Activated T-helper 9 cell treated with anti-CD3 and anti-CD28 coated beads, Interleukin-2, amount 50 U/mL, for 16 hours (primary cell): ENCODE results near the gene ZFTA.
"Not testable (repeated sequence)": the region's sequence is repeated elsewhere in the genome, so short reads cannot be mapped to it uniquely, and the experiment has no call there.

Experiments used
- DNase-seq: peaks from one replicate; pipeline ENCODE4 v3.0.0-alpha.2; 2020; ENCODE audit warnings: low read depth

The ZFTA gene

DNA sequence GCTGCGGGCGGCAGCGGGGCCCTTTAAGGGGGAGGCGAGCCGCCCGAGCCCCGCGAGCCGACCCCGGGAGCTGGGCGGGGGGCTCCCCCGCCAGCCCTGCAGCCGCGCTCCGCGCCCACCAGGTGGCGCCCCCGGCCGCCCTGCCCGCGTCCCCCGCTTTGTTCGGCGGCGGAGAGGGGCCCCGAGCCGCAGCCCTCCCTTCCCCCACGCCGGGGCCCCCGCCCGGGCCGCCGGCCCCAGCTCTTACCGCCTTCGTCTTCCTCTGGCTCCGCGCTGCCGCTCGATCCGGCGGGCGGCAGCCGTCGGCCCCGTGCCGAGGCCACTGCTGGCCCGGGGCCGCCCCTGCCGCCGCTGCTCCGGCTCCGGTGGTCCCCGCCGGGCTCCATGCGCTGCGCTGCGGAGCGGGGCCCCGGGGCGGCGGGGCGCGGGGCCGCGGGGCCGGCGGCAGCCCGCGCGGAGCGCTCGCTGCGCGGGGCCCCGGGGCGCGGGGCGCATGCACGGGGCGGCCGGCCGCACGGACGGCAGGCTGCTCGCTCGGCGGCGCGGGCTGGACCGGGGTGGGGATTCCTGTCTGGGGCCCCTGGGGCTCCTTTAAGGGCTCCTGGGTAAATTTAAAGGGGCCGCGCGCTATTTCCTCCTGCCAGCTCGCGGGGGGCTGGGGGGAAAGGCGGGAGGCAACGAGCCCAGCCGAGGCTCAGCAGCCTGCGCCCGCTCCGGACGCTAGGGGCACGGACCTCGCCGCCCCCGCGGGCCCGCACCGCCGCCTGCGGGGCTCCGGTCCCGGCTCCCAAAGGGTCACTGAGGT, at the start of gene ZFTA:
ZFTA (minus strand) TSS at position 539 of the 805 bp plus-strand sequence; CDS start at position 386, 153 bp downstream.
- peak; percentile 33 for DNase-seq

DNA sequence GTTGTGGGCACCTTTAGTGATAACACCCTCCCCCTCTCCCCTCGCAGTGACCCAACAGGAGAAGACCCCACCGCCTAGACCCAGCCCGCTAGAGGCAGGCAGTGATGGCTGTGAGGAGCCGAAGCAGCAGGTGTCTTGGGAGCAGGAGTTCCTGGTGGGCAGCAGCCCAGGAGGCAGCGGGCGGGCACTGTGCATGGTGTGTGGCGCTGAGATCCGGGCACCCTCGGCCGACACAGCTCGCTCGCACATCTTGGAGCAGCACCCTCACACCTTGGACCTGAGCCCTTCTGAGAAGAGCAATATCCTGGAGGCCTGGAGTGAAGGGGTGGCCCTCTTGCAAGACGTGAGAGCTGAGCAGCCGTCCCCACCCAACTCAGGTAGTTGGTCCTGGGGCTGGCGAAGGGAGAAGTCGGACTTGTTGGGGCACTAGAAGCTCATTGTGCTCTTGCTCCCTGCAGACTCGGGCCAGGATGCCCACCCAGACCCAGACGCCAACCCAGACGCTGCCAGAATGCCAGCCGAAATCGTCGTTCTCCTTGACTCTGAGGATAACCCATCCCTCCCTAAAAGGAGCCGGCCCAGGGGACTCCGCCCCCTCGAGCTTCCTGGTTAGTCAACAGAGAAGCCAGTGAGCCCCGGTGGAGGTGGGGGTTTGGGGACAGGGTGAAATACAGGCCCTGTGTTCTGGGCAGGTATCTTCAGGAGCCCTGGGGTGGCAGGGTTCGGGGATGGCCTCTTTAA, 49.4 kb upstream of the ZFTA start:
- no peak for DNase-seq

DNA sequence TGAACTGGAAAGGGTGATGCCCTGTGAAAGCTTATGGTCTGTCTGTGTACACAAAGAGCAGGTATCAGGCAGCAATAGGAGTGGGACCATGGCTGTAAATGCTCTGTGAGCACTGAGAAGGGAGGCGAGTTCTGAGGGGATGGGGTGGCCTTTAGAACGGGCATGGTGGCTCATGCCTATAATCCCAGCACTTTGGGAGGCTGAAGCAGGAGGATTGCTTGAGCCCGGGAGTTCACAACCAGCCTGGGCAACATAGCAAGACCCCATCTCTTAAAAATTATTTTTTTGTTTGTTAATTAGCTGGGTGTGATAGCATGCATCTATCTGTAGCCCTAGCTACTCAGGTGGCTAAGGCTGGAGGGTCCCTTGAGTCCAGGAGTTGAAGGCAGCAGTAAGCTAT, 48.2 kb upstream of the ZFTA start:
- DNase-seq = no peak

DNA sequence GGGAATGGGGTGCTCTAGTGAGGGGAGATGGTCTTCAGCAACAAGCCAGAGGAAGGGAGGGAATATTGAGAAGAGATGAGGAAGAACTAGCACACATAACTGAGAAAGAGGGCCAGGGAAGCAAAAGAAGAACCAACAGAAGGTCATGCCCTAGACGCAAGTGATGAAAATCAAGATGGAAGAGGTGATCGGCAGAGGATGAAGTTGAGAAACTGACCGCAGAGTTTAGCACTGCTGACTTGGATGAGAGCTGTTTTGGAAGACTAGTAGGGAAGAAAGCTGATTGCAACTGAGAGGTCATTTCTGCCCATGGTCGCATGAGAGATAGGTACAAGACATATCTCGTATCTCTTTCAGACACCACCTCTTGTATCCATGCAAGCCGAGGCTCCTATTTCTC, 47.6 kb upstream of the ZFTA start:
- DNase-seq = no peak

DNA sequence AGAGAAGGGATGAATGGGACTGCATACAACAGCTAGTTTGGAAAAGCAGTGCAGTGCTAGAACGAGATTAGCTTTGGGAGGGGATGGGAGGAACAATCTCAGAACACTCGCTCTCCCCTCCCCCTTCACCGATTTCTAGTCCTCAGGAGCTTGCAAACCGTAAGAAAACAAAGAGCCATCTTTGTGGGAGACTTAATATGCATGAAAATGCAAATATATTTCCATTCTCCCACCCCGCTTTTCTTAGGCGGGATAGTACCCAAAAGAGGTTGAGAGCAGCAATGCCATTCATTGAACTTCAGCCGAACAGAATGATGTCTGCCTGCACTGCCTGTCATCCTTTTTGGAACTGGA, 45.8 kb upstream of the ZFTA start:
- no peak for DNase-seq

DNA sequence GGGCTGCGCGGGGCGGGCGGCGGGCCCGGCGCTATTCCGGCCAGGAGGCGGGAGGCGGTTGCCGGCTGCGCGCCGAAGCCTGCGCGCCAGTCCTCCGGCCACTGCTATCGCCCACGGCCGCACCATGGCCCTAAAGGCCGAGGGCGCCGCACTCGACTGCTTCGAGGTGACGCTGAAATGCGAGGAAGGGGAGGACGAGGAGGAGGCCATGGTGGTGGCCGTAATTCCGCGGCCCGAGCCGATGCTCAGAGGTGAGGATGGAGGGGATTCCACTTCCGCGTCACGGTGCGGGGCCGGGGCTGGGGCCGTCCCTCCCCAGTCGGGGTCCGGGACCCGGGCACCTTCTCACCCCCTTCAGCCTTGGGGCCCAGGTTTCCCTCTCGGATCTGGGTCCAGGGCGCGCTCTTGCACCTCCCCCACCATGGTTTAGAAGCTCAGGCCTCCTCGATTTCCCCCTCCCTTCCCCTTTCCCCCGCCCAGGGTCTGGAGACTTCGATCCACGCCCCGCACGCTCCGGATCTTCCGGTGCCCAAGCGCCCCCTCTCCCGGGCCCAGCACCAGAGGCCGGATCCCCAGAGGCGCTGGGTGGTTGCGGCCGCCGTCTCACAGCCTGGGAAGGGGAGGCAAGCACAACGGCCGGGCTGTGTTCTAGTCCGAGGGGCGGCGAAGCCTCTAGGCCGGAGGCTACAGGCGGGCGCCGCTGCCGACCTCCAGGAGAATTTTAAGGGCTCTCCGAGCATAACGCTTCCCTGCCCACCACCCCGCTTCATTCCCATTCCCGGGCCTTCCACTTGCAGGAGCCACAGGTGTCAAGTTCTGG, 45.2 kb upstream of the ZFTA start:
- no peak for DNase-seq

DNA sequence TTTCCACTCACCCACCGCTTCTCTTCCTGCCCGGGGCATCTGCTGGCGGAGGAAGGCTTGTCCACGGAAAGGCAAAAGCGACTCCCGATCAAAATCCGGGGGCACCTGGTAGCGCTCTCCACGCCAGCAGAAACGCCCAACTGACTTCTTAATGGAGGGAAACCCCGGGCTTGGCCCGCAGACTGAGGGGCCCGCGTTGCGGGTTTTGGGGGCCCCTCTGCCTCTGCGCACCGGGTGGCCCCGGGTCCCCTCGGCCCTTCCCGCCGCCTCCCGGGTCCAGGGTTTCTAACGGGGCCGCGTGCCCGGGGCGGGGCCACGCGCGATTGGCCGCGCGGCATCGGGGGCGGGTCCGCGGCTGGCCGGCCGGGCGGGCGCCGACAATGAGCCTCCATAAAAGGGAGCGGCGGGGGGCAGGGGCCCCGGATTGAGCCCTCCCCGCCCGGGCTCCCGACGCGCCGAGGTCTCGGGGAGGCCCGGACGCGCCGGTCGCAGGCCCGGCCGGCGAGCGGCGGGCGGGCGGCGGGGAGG, 44.5 kb upstream of the ZFTA start, which contains the start of gene SPINDOC:
SPINDOC (plus strand) TSS at position 422 of the 528 bp plus-strand sequence. CDS start 231 bp downstream, outside the sequence.
- peak; percentile 61 for DNase-seq

DNA sequence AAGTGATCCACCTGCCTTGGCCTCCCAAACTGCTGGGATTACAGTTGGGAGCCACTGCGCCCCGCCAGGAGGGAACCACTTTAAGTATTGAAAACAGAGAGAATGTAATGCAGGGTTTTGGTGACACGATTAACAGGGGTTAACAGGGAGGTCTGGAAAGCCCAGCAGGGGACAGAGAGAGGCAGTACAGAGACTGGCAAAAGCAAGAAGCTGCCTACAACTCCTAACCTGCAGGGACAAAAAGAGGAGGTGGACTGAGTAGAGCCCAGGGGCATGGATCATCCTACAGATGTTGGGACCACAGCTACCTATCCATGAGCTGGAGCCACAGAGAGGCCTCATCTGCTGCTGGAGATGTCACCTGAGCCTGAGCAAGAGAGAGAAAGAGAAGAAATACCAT, 42.9 kb upstream of the ZFTA start:
- DNase-seq = no peak

DNA sequence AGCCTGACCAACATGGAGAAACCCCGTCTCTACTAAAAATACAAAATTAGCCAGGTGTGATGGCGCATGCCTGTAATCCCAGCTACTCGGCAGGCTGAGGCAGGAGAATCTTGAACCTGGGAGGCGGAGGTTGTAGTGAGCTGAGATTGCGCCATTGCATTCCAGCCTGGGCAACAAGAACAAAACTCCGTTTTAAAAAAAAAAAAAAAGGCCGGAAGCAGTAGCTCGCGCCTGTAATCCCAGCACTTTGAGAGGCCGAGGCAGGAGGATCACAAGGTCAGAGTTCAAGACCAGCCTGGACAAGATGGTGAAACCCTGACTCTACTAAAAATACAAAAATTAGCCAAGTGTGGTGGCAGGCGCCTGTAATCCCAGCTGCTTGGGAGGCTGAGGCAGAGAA, 41.8 kb upstream of the ZFTA start:
- DNase-seq = not testable (repeated sequence)

DNA sequence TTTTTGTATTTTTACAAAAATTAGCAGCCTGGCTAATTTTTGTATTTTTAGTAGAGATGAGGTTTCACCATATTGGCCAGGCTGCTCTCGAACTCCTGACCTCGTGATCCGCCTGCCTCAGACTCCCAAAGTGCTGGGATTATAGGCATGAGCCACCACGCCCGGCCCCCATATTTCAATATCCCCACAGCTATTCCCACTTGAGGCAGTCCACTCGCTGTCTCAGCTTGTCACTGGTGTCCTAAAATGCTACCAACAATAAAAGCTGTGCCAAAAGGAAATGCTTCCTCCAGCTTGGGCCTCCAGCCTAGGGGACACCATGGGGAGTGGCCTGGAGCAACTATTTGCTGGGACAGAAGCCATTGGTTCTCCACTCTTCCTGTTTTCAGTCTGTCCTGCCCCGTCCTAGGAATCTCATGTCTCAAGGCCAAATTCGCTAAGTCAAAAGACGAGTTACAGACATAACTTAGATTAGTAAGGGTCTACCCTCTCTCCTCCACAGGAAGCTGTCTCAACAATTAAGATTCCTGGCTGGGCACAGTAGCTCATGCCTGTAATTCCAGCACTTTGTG, 37.4 kb upstream of the ZFTA start:
- no peak for DNase-seq

DNA sequence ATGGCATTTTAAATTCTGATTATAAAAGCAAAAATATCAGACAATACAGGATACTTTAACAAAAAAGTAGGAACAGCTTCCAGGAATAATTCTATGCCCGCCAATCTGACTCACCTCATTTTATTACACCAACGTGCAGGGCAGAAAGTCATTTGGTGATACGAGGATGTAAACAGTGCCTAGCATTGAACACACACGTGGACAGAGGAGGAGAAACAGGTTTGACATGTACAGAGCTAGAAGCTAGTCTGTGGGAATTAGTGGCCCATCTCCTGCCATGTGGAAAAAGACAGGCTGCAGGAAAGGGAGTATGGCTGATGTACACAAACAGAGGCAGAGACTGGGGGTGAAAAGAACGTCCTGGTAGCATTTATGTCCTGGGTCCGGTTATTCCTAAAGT, 35.7 kb upstream of the ZFTA start:
- no peak for DNase-seq

DNA sequence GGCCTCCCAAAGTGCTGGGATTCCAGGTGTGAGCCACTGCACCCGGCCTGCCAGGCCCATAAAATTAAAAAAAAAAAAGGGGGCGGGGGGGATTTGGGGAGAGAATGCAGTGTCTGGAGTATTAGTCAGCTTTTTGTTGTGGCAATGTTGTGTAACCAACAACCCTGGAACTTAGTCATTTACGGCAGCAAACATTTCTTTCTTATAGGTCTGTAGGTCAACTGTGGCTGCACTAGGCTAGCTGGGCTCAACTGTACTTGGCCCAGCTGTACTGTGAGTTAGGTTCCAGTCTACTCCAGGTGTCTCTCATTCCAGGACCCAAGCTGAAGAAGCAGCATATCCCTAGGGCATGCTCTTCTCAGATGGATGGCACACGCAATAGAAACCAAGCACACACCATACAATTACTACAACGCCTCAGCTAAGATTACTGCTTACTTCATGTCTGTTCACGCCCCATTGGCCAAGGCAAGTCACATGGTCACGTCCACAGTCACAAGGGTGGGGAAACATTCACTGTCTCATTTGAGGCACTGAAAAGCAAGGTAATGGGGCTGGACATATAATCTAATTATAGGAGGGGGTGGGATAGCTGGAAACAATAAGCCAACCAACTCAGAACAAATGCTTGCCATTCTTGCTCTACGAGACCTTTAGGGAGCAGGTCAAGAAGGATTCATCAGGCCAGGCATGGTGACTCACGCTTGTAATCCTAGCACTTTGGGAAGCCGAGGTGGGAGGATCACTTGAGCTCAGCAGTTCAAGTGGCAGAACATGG, 34.3 kb upstream of the ZFTA start:
- DNase-seq = no peak

DNA sequence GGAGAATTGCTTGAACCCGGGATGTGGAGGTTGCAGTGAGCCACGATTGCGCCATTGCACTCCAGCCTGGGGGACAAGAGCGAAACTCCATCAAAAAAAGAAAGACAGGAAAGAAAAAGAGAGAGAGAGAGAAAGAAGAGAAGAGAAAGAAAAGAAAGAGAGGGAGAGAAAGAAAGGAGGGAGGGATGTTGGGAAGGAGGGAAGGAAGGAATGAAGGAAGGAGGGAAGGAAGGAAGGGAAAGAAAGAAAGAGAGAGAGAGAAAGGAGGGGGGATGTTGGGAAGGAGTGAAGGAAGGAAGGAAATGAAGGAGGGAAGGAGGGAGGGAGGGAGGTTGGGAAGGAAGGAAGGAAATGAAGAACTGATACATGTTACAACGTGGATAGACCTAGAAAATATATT, 32.3 kb upstream of the ZFTA start:
- DNase-seq = no peak

DNA sequence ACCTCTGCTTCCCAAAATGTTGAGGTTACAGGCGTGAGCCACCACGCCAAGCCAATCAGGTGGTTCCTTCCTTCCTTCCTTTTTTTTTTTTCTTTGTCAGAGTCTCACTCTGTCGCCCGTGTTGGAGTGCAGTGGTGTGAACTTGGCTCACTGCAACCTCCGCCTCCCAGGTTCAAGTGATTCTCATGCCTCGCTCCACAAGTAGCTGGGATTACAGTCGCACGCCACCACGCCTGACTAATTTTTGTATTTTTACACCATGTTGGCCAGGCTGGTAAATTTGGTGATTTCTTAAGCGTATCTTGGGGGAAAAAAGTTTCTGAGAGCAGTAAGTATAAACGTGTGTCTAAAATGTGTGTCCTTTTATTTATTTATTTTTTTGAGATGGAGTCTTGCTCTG, 26.5 kb upstream of the ZFTA start:
- no peak for DNase-seq

DNA sequence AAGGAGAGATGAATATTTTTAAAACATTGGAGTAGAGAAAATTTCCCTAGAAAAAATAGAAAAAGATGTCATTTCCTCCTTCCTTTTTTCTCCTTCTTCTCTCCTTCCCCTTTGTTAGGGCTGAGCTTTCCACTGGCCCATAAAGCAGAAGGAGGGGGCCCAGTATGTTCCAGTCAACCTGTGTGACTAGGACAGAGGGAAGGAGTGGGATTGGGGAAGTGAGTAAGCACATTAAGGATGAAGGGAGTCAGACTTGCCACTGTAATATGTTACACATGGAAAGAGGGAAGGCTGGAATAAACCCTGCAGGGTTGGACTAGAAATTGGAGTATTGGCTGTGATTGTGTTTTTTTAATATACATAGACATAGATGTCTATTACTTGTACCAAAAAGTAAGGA, 24.6 kb upstream of the ZFTA start:
- DNase-seq = no peak

DNA sequence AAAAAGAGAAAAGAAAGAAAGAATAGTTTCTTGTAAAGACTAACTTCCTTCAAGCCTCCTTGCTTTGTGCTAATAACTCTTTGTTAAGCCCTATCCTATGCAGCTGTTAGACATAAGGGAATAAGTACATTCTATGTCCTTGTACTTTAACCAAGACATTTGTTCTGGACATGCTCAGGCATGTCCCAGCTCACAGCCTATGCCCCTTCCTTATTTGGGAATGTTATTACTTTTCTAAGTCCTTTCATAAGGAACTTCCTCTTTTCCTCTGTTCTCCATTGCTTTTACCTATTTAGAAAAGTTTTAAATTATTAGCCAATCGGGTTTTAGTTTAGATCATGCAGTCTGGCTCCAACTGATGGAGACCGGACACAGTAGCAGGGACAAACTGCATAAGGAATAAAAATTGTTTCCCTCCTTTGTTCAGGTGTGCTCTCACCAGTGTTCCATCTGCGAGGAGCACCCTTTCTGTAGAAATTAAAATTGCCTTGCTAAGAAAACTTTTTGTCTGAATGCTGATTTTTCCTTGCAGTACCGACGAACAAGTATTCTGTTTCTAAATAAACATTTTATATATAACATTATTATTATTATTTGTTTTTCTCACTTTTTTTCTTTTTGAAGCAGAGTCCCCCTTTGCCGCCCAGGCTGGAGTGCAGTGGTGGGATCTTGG, 23.1 kb upstream of the ZFTA start:
- no peak for DNase-seq

DNA sequence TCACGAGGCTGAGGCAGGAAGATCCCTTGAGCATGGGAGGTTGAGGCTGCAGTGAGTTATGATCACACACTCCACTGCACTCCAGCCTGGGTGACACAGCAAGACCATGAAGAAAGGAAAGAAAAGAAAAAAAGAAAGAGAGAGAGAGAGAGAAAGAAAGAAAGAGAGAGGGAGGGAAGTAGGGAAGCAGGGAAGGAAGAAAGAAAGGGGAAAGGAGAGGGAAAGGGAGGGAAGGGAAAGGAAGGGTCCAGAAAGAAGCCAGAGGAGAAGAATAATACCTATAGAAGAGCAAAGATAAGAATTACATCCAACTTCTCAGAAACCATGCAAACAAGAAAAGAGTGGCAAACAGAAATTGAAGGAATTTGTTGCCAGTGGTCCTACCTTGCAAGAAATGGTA, 17.2 kb upstream of the ZFTA start:
- no peak for DNase-seq

DNA sequence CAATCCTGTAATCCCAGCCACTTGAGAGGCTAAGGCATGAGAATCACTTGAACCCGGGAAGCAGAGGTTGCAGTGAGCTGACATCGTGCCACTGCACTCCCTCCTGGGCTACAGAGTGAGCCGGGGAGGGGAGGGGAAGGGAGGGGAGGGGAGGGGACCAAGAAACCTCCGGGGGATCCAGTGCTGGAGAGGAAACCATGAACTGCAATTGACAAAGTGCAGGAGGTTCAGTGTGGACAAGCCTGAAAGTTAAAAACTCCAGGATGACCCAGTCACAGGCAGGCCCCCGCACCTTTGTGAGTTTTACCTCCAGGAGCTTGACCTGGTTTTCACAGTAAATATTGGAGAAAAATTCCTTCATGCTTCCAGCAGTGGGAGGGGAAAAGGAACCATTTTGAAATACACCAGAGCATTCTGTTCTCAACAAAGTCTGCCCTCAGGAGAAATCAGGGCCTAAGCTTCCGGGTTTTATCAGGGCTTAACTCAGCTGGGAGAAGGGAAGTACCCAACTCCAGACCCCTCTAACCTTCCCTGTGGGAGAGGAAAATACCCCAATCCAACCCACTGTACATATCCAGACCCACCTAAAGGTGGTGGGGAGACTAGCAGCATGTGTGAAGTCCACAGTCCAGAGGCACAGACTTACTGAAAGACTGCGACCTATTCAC, 15.5 kb upstream of the ZFTA start:
- no peak for DNase-seq

DNA sequence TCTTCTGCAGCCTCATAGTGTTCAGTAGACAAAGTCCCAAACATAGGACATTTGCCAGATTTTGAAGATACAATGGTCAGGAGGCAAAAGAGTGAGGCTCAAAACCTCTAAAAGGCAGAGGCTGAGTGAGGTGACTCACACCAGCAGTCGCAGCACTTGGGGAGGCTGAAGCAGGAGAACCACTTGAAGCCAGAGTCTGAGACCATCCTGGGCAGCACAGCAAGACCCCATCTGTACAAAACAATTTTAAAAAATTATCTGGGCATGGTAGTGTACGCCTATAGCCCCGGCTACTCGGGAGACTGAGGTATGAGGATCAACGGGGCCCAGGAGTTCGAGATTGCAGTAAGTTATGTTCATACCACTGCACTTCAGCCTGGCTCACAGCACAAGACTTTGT, 14.2 kb upstream of the ZFTA start:
- DNase-seq = no peak

DNA sequence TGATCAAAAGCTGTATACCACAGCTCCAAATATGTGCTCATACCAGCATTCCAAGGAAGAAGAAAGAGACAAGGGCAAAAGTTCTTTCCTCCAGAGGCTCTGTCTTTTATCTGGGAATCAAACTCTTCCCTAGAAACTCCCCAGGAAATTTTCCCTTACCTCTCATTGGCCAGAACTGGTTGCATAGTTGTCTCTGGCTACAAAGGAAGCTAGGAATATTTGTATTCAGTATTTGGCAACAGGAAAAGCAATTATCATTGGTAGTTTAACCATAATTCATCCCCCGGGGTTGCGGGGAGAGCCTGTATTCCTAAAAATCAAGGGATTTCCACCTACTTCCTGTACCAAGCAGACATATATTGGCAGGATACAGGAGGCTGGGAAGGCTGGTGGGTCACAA, 10.5 kb upstream of the ZFTA start:
- DNase-seq = no peak
